Endothelial cell of umbilical vein (primary cell): Measurements from ENCODE around the gene ARNT2. TPM values are rescaled to one million over a fixed set of nuclear protein-coding genes. Genes with fewer than 3 reads are reported as not detected.

Source experiments
- BruUV-seq: library from RNA; stranded (reverse); fragments of 400-500 nt; replicated peaks from 2 replicates; lab custom pipeline; 2021; lab: Mats Ljungman, UMichigan
- CTCF ChIA-PET: fragments of 300-600, 350-600 bp; sonication (Branson Sonifier 250); formaldehyde crosslinking; loops from one replicate; lab custom pipeline; 2021; ENCODE audit warnings: antibody characterized with exemption, inconsistent platforms; lab: Charles Lee
- POLR2A ChIA-PET: fragments of 300-600, 350-600 bp; sonication (Branson Sonifier 250); formaldehyde crosslinking; loops from one replicate; lab custom pipeline; 2021; ENCODE audit warnings: antibody characterized with exemption, inconsistent platforms; lab: Charles Lee
- DNase-seq: peaks from one replicate; pipeline ENCODE4 v3.0.0-alpha.2; 2011; ENCODE audit warnings: low read depth, low spot score
- FAIRE-seq: peaks from 2 replicates; lab custom pipeline; 2011; peaks lifted over from hg19 to GRCh38; lab: Jason Lieb, UNC
- H2AFZ ChIP-seq: 2 replicates; pipeline ENCODE4 v1.6.0; 2012; ENCODE audit warnings: low read depth, low read length, control low read depth, inconsistent platforms
- H3K27ac ChIP-seq: 2 replicates; pipeline ENCODE4 v1.5.1; 2011; ENCODE audit warnings: low read depth, mild to moderate bottlenecking, control low read depth, low read length, moderate library complexity; ENCODE audit not compliant: insufficient read depth
- H3K27me3 ChIP-seq, 2 experiments: 2 replicates each; pipeline versions ENCODE4 v1.6.0 to v1.6.1; 2011; ENCODE audit warnings: low read length in 2 of 2, mixed read lengths in 1 of 2; ENCODE audit not compliant: control insufficient read depth in 2 of 2, insufficient read depth in 2 of 2
- H3K36me3 ChIP-seq, 2 experiments: 2 replicates in 1 of 2; 3 replicates in 1 of 2; pipeline ENCODE4 v1.5.1; 2011; ENCODE audit warnings: low read length in 2 of 2, mild to moderate bottlenecking in 1 of 2, moderate library complexity in 1 of 2; ENCODE audit not compliant: control insufficient read depth in 2 of 2, insufficient read depth in 2 of 2; ENCODE audit errors: extremely low read depth in 1 of 2
- H3K4me1 ChIP-seq: 3 replicates; pipeline ENCODE4 v1.5.1; 2011; ENCODE audit warnings: mild to moderate bottlenecking, low read length; ENCODE audit not compliant: control insufficient read depth, insufficient read depth; ENCODE audit errors: extremely low read depth
- H3K4me2 ChIP-seq: 2 replicates; pipeline ENCODE4 v1.6.1; 2011; ENCODE audit warnings: low read length, control low read depth, mixed read lengths; ENCODE audit not compliant: insufficient read depth
- H3K4me3 ChIP-seq, 3 experiments: fragments of 200-600 bp in 1 of 3; sonication (generic), shearing (Covaris generic) in 1 of 3; replicated peaks in 1 of 3; 2 replicates each; pipeline ENCODE4 v1.5.1; 2011 to 2016; ENCODE audit warnings: control low read depth in 3 of 3, low read length in 3 of 3, mild to moderate bottlenecking in 2 of 3, inconsistent platforms in 1 of 3, low read depth in 1 of 3, moderate library complexity in 1 of 3; ENCODE audit not compliant: insufficient read depth in 1 of 3
- H3K79me2 ChIP-seq: 2 replicates; pipeline ENCODE4 v1.6.0; 2012; ENCODE audit warnings: low read length, inconsistent platforms; ENCODE audit not compliant: control insufficient read depth, insufficient read depth
- H3K9ac ChIP-seq: replicated peaks from 2 replicates; pipeline ENCODE3; 2011; ENCODE audit warnings: low read length, control low read depth; ENCODE audit not compliant: insufficient read depth; ENCODE audit errors: extremely low read depth
- H3K9me1 ChIP-seq: replicated peaks from 3 replicates; pipeline ENCODE4 v1.6.0; 2011; ENCODE audit warnings: mild to moderate bottlenecking, low read length; ENCODE audit not compliant: control insufficient read depth, insufficient read depth; ENCODE audit errors: extremely low read depth
- H3K9me3 ChIP-seq: replicated peaks from 2 replicates; pipeline ENCODE4 v1.5.1; 2012; ENCODE audit warnings: low read length, inconsistent platforms; ENCODE audit not compliant: control insufficient read depth, insufficient read depth
- H4K20me1 ChIP-seq: replicated peaks from 2 replicates; pipeline ENCODE3; 2011; ENCODE audit warnings: mild to moderate bottlenecking, low read length; ENCODE audit not compliant: control insufficient read depth, insufficient read depth; ENCODE audit errors: extremely low read depth
- CTCF ChIP-seq, 2 donors: IDR thresholded peaks; 1 replicate in 1 of 2; 2 replicates in 1 of 2; pipeline ENCODE4 v1.5.1; 2011; ENCODE audit warnings: low read length in 2 of 2, mild to moderate bottlenecking in 2 of 2, moderate library complexity in 2 of 2, control low read depth in 1 of 2, inconsistent platforms in 1 of 2, low read depth in 1 of 2; ENCODE audit not compliant: insufficient read depth in 1 of 2; ENCODE audit errors: extremely low read depth in 1 of 2
- EZH2 ChIP-seq: IDR thresholded peaks from 2 replicates; pipeline ENCODE4 v1.6.1; 2012; ENCODE audit warnings: borderline replicate concordance, low read depth, mild to moderate bottlenecking, moderate library complexity, low read length, inconsistent platforms; ENCODE audit not compliant: severe bottlenecking
- FOS ChIP-seq: IDR thresholded peaks from 2 replicates; pipeline ENCODE4 v1.6.1; 2011; ENCODE audit warnings: mild to moderate bottlenecking, low read length, moderate library complexity, borderline replicate concordance; ENCODE audit not compliant: insufficient read depth
- GATA2 ChIP-seq: IDR thresholded peaks from 2 replicates; pipeline ENCODE4 v1.7.0; 2011; ENCODE audit warnings: low read depth, mild to moderate bottlenecking, moderate library complexity, mixed read lengths, low read length; ENCODE audit not compliant: insufficient read length, insufficient read depth
- JUN ChIP-seq: IDR thresholded peaks from 2 replicates; pipeline ENCODE4 v1.6.1; 2011; ENCODE audit warnings: borderline replicate concordance, low read depth; ENCODE audit not compliant: insufficient read length, insufficient read depth
- MAX ChIP-seq: IDR thresholded peaks from 2 replicates; pipeline ENCODE4 v1.6.1; 2011; ENCODE audit not compliant: insufficient read depth, insufficient read length
- MYC ChIP-seq: IDR thresholded peaks from one replicate; pipeline ENCODE4 v1.6.1; 2011; ENCODE audit warnings: mild to moderate bottlenecking, low read depth, low read length
- POLR2A ChIP-seq: IDR thresholded peaks from 2 replicates; pipeline ENCODE4 v1.6.1; 2012; ENCODE audit warnings: low read depth, mild to moderate bottlenecking, control low read depth, low read length
- POLR2AphosphoS5 ChIP-seq: IDR thresholded peaks from 2 replicates; pipeline ENCODE4 v1.6.1; 2012; ENCODE audit warnings: low read depth, mild to moderate bottlenecking, control low read depth, low read length, moderate library complexity; ENCODE audit not compliant: insufficient read depth
- dilution Hi-C: fragments of 300-500 bp; cut with MboI; formaldehyde crosslinking; loops from one replicate; pipeline ENCODE4 v1.15.0; 2019; ENCODE audit warnings: low sequenced_read_pairs; ENCODE audit not compliant: extremely low pct_ligation_motif_present
- intact Hi-C: fragments of 100-400 bp; cut with micrococcal nuclease; formaldehyde crosslinking; loops from one replicate; pipeline ENCODE4 v1.10.0; 2022
- polyA plus RNA-seq, 4 experiments: library from polyadenylated mRNA; depleted of rRNA in 3 of 4; stranded (reverse) in 3 of 4; unstranded in 1 of 4; fragments of >200 nt; gene quantifications; 2 replicates each; pipeline versions ENCODE4 v1.2.1 to v1.2.3, GENCODE V29; 2011 to 2012; ENCODE audit warnings: missing spikeins in 1 of 4
- total RNA-seq: library from RNA; stranded (reverse); gene quantifications from 2 replicates; pipeline ENCODE4 v1.2.3, GENCODE V29; 2021

ARNT2 gene
- total and polyA plus RNA-seq, 2 donors (not counting 3 experiments of a cell fraction or from before 2014, with no cell fraction given) = 0.03 to 0.20 TPM

- ChIA-PET CTCF (interaction anchor here (1.0 kb wide), 1 partner anchor 25 kb away, joined by 3 read pairs; no protein-coding TSS in a partner anchor), POLR2A (no interaction called here)
- no peak for DNase-seq
- no peaks in the 10 kb centered on the region for H3K9me1 ChIP-seq
- H3K36me3 ChIP-seq = no peaks in the 10 kb centered on the region
- no peak overlapping the region for H3K9ac ChIP-seq
- H3K79me2 ChIP-seq = no peaks in the 10 kb centered on the region
- no peak overlapping the region for H2AFZ ChIP-seq
- H3K4me1 ChIP-seq = no peaks in the 10 kb centered on the region
- intact Hi-C loops (no loop called here), dilution Hi-C loops (no loop called here)
- TF ChIP-seq GATA2 = no peak
- no peak for TF ChIP-seq MYC
- TF ChIP-seq CTCF (IDR thresholded peaks at IDR 0.05; ENCODE audit: extremely low read depth in 1 of 2, insufficient read depth in 1 of 2, low read depth in 1 of 2, low read length in 2 of 2) = no peak
- no peak for TF ChIP-seq EZH2
- no peak for TF ChIP-seq FOS
- TF ChIP-seq POLR2A = no peak
- no peak for TF ChIP-seq MAX
- no peak for TF ChIP-seq JUN
- no peak for TF ChIP-seq POLR2AphosphoS5
- H3K27ac ChIP-seq = no peak overlapping the region
- no TSS peak for BruUV-seq
- no peak for FAIRE-seq
- no peaks in the 10 kb centered on the region for H3K27me3 ChIP-seq
- no peak overlapping the region for H3K4me3 ChIP-seq
- no peaks in the 10 kb centered on the region for H3K9me3 ChIP-seq
- H3K4me2 ChIP-seq = no peak overlapping the region
- no peaks in the 10 kb centered on the region for H4K20me1 ChIP-seq
Measured at GRCh38 chr15:80396096-80396495, 8.1 kb upstream of the ARNT2 start.
